GM18499 (cell line): Measurements from ENCODE around the gene PTPRQ.

Experiments used
- ATAC-seq: cut with Tn5 transposase; IDR thresholded peaks from one replicate; pipeline ENCODE4 v1.9.1; 2021; ENCODE audit warnings: moderate number of reproducible peaks; ENCODE audit not compliant: insufficient read depth, unreplicated experiment

Gene PTPRQ

GRCh38 chr12:80549298-80549697, 105.3 kb downstream of the PTPRQ start:
- no peak for ATAC-seq

- no peak for ATAC-seq
These were observed 107.9 kb downstream of the PTPRQ start for GRCh38 chr12:80551897-80552296.

- ATAC-seq, result no peak
These were observed 109.3 kb downstream of the PTPRQ start for GRCh38 chr12:80553316-80553715.

GRCh38 chr12:80556566-80556965, 112.5 kb downstream of the PTPRQ start:
- ATAC-seq, result no peak

- no peak for ATAC-seq
These were observed 115.7 kb downstream of the PTPRQ start for GRCh38 chr12:80559766-80560165.

GRCh38 chr12:80565271-80565670, 121.2 kb downstream of the PTPRQ start:
- ATAC-seq, result no peak

GRCh38 chr12:80567401-80567800, 123.4 kb downstream of the PTPRQ start:
- no peak for ATAC-seq

- ATAC-seq, result no peak
These were observed 132.8 kb downstream of the PTPRQ start for GRCh38 chr12:80576641-80577418.

- no peak for ATAC-seq
These were observed 136.2 kb downstream of the PTPRQ start for GRCh38 chr12:80580254-80580653.

- no peak for ATAC-seq
These were observed 137.7 kb downstream of the PTPRQ start for GRCh38 chr12:80581783-80582182.

- ATAC-seq, result no peak
These were observed 138.4 kb downstream of the PTPRQ start for GRCh38 chr12:80582431-80582830.

GRCh38 chr12:80589077-80589476, 145.0 kb downstream of the PTPRQ start:
- ATAC-seq, result no peak

GRCh38 chr12:80590085-80590484, 146.1 kb downstream of the PTPRQ start:
- ATAC-seq, result no peak

GRCh38 chr12:80593766-80594165, 149.7 kb downstream of the PTPRQ start:
- ATAC-seq, result no peak

GRCh38 chr12:80596509-80596908, 152.5 kb downstream of the PTPRQ start:
- ATAC-seq, result no peak

- ATAC-seq, result no peak
These were observed 154.1 kb downstream of the PTPRQ start for GRCh38 chr12:80598004-80598606.

GRCh38 chr12:80602455-80602854, 158.4 kb downstream of the PTPRQ start:
- no peak for ATAC-seq

GRCh38 chr12:80607361-80608135, 163.5 kb downstream of the PTPRQ start:
- no peak for ATAC-seq

GRCh38 chr12:80617733-80618132, 173.7 kb downstream of the PTPRQ start:
- ATAC-seq, result no peak

GRCh38 chr12:80620281-80620680, 176.2 kb downstream of the PTPRQ start:
- ATAC-seq, result no peak

- ATAC-seq, result no peak
These were observed 178.2 kb downstream of the PTPRQ start for GRCh38 chr12:80622271-80622670.
